Measurements from ENCODE around the gene CD6. TPM values are rescaled to one million over a fixed set of nuclear protein-coding genes. Genes with fewer than 3 reads are reported as not detected.

Gene CD6
- total and polyA plus RNA-seq, 10 of the 15 experiments (the other 5 are each of a cell fraction or from before 2014, with no cell fraction given) = 0.37 to 17.6 (median 6.2) TPM

DNA sequence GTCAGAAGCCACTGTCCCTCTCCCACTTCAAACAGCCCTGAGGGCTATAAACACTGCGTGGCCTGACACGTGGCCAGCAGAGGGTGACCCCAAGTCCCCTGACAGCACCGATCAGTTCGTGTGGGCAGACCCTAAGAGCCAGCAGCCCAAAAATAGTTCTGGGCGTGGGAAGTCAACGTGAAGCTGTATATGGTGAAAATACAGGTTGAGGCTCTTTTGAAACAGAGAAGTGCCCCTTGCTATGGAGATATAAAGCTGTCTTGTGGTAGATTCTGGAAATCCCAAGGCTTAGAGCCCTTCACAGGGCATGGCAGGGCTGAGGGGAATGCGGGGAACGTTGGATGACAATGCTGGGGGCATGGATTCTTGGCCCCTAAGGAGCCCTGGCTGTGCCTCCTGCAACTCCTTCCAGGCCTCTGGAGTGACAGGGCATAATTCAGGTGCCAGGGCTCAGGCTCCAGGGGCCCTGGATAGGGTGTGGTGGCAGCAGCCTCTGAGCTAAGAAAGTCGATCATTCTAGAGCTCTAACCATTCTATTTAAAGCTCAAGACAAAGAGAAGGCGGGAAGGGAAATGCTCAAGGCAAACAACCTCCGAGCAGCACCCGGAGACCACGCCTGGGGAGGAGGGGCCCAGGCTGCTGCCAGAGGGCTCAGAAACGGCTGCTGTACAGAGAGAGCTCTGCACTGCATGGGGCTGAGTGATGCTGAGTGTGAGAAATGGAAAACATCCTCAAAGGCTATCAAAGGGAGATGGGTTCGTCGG, 70.5 kb downstream of the CD6 start (continued):
- 0 out of 2 replicates have a peak, but pooled peaks have one; percentile 12 for TF ChIP-seq SMARCA5 (IDR thresholded peaks at IDR 0.05)
- TF ChIP-seq, protein P1, sequence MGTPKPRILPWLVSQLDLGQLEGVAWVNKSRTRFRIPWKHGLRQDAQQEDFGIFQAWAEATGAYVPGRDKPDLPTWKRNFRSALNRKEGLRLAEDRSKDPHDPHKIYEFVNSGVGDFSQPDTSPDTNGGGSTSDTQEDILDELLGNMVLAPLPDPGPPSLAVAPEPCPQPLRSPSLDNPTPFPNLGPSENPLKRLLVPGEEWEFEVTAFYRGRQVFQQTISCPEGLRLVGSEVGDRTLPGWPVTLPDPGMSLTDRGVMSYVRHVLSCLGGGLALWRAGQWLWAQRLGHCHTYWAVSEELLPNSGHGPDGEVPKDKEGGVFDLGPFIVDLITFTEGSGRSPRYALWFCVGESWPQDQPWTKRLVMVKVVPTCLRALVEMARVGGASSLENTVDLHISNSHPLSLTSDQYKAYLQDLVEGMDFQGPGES (IDR thresholded peaks at IDR 0.05) = no peak
- TF ChIP-seq ZZZ3 (IDR thresholded peaks at IDR 0.05; ENCODE audit: control insufficient read depth, insufficient read length, low read depth) = no peak
- TF ChIP-seq PAX5 (IDR thresholded peaks at IDR 0.05; ENCODE audit: borderline replicate concordance, low read depth, low read length) = peak; percentile 75; the same call in 1 of the 2 replicates
- TF ChIP-seq GATAD2B (conservative IDR thresholded peaks at IDR 0.05; ENCODE audit: low read depth) = peak; percentile 69; the same call in 1 of the 2 replicates
- peak; percentile 17; the same call in 1 of the 2 replicates for TF ChIP-seq MTA2 (IDR thresholded peaks at IDR 0.05; ENCODE audit: low read depth)
- TF ChIP-seq NR2C2 (IDR thresholded peaks at IDR 0.05; ENCODE audit: borderline replicate concordance, control insufficient read depth, insufficient read length, low read depth) = no peak
- TF ChIP-seq KDM1A (IDR thresholded peaks at IDR 0.05; ENCODE audit: borderline replicate concordance) = no peak
- TF ChIP-seq NR2F1 (conservative IDR thresholded peaks at IDR 0.05) = peak; percentile 79
- peak; percentile 27 for TF ChIP-seq KLF5 (IDR thresholded peaks at IDR 0.05; ENCODE audit: partially characterized antibody)
- 0 out of 2 replicates have a peak, but pooled peaks have one; percentile 9 for TF ChIP-seq CBFB (IDR thresholded peaks at IDR 0.05; ENCODE audit: low read depth)
- peak; percentile 74 for TF ChIP-seq CREM (IDR thresholded peaks at IDR 0.05; ENCODE audit: low read depth)
- 0 out of 2 replicates have a peak, but pooled peaks have one; percentile 7 for TF ChIP-seq BCL11A (IDR thresholded peaks at IDR 0.05; ENCODE audit: low read depth, low read length)
- no peak for TF ChIP-seq STAT1 (conservative IDR thresholded peaks at IDR 0.05)
- peak; percentile 56; the same call in 1 of the 2 replicates for TF ChIP-seq PML (IDR thresholded peaks at IDR 0.05; ENCODE audit: low read length)
- peak; percentile 67 for TF ChIP-seq RAD51 (IDR thresholded peaks at IDR 0.05)
- peak; percentile 91 for TF ChIP-seq MEF2A (IDR thresholded peaks at IDR 0.05; ENCODE audit: insufficient read depth, low read depth, low read length)
- TF ChIP-seq, protein P2, sequence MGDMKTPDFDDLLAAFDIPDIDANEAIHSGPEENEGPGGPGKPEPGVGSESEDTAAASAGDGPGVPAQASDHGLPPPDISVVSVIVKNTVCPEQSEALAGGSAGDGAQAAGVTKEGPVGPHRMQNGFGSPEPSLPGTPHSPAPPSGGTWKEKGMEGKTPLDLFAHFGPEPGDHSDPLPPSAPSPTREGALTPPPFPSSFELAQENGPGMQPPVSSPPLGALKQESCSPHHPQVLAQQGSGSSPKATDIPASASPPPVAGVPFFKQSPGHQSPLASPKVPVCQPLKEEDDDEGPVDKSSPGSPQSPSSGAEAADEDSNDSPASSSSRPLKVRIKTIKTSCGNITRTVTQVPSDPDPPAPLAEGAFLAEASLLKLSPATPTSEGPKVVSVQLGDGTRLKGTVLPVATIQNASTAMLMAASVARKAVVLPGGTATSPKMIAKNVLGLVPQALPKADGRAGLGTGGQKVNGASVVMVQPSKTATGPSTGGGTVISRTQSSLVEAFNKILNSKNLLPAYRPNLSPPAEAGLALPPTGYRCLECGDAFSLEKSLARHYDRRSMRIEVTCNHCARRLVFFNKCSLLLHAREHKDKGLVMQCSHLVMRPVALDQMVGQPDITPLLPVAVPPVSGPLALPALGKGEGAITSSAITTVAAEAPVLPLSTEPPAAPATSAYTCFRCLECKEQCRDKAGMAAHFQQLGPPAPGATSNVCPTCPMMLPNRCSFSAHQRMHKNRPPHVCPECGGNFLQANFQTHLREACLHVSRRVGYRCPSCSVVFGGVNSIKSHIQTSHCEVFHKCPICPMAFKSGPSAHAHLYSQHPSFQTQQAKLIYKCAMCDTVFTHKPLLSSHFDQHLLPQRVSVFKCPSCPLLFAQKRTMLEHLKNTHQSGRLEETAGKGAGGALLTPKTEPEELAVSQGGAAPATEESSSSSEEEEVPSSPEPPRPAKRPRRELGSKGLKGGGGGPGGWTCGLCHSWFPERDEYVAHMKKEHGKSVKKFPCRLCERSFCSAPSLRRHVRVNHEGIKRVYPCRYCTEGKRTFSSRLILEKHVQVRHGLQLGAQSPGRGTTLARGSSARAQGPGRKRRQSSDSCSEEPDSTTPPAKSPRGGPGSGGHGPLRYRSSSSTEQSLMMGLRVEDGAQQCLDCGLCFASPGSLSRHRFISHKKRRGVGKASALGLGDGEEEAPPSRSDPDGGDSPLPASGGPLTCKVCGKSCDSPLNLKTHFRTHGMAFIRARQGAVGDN (IDR thresholded peaks at IDR 0.05) = peak; percentile 17; the same call in 1 of the 2 replicates
- TF ChIP-seq, protein P3, sequence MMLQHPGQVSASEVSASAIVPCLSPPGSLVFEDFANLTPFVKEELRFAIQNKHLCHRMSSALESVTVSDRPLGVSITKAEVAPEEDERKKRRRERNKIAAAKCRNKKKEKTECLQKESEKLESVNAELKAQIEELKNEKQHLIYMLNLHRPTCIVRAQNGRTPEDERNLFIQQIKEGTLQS (IDR thresholded peaks at IDR 0.05; ENCODE audit: borderline replicate concordance, extremely low read depth, low read depth, low read length) = no peak
- TF ChIP-seq, protein P4, sequence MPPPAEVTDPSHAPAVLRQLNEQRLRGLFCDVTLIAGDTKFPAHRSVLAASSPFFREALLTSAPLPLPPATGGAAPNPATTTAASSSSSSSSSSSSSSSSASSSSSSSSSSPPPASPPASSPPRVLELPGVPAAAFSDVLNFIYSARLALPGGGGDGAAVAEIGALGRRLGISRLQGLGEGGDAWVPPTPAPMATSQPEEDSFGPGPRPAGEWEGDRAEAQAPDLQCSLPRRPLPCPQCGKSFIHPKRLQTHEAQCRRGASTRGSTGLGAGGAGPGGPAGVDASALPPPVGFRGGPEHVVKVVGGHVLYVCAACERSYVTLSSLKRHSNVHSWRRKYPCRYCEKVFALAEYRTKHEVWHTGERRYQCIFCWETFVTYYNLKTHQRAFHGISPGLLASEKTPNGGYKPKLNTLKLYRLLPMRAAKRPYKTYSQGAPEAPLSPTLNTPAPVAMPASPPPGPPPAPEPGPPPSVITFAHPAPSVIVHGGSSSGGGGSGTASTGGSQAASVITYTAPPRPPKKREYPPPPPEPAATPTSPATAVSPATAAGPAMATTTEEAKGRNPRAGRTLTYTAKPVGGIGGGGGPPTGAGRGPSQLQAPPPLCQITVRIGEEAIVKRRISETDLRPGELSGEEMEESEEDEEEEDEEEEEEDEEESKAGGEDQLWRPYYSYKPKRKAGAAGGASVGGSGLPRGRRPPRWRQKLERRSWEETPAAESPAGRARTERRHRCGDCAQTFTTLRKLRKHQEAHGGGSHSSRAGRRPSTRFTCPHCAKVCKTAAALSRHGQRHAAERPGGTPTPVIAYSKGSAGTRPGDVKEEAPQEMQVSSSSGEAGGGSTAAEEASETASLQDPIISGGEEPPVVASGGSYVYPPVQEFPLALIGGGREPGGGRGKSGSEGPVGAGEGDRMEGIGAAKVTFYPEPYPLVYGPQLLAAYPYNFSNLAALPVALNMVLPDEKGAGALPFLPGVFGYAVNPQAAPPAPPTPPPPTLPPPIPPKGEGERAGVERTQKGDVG (CRISPR knock-in tag; IDR thresholded peaks at IDR 0.05) = no peak
